NCI-H1105 (cell line): ENCODE measurements around the gene FAM53A.
"Not testable (repeated sequence)": the region's sequence is repeated elsewhere in the genome, so short reads cannot be mapped to it uniquely, and the experiment has no call there.

Experiments used
- DNase-seq: peaks from one replicate; lab custom pipeline; 2025; lab: John Stamatoyannopoulos, UW

FAM53A gene

DNA sequence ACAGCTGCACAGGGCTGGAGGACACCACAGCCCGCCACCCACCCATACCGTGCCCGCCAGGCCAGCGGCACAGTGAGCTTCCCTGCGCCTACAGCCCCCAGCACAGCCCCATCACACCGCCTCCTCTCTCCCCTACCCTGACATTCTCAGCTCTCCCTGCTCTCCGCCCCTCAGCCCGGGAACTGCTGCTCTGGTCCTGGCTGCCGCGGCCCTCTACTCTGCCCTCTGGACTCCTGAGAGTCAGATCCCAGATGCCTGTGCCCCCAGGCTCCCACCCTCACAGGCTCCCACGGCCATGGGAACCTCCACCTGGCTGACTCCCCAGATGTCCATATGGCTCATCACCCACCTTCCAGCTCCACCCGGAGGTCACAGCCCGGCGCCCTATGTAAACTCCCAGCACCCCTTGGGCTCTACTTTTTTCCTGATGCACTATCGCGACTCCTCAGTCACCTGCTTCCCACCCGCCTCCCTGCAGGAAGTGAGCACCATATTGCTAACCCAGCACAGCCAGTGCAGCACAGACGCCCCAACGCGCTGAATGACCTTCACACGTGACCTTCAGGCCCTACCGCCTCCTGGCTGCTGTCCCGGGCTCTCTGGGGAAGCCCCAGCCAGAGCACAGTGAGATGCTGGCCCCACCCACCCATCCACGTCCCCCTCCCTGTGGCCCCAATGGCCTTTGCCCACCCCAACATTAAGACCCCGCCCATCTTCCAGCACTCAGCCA lies 23.0 kb downstream of the FAM53A start:
- no peak for DNase-seq

DNA sequence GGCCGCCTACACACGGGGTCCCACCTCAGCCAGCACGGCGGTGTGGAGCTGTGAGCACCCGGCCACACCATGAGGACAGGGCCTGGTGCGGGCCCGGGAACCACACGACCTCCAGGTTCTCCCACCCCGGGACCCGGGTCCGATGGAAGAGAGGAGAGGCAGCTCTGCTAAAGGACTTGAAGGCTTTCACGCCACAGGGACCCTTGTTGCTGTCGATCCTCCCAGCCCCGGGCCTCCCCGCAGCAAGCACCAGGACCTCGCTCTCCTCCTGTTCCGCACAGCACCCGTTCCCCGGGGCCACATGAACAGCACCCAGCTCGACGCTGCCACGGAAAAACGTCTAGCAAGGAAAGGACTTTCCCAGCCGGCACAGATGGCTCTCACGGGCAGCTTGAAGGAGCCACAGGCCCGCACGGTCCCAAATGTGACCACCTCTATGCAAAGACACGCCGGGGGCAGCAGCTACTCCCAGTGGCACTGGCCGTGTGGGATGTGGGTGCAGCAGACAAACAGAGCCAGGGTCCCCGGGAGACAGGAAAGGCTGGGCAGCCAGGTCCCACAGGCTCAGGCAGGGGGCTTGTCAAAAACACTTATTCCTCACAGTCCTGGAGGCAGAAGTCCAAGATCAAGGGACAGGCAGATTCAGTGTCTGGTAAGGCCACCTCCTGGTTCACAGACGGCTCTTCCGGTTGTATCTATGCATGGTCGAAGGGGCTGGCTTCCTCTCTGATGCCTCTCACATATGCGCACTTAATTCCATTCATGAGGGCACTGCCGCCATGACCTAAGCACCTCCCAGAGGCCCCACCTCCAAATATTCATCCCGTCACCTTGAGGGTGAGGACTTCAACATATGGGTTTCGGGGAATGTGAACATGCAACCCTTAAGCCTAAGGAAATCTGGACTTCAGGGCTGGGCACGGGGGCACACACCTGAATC lies 24.7 kb downstream of the FAM53A start:
- no peak for DNase-seq

DNA sequence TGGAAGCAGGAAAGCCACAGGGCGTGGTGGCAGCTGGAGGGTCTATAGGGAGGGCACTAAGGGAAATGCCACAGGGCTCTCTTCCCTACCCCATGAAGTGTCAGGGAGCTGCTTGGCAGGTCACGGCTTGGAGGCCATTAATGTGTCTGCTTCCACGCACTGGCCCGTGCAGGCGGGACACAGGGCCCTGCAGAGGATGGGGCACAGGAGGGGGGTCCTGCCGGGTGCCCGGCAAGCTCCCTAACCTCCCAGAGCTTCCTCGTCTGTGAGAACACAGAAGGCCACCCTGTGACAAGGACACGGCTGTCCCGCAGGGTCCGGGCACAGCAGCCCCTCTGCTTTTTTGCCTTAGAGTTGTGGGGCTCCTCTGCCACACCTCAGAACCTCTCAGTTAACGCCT lies 25.5 kb downstream of the FAM53A start:
- no peak for DNase-seq

DNA sequence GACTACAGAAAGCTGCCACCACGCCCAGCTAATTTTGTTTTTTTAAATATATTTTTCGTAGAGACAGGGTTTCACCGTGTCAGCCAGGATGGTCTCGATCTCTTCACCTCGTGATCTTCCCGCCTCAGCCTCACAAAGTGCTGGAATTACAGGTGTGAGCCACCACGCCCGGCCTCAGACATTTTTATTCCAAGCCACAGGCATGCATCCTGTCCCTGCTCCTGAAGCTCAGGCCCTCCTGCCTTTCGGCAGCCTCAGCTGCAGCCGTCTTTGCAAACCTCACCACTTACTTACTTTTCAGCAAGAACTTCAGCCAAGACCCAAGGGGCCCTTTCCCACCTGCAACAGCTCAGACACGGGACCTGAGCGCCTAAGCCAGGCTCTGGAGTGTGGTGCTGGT lies 26.0 kb downstream of the FAM53A start:
- no peak for DNase-seq

DNA sequence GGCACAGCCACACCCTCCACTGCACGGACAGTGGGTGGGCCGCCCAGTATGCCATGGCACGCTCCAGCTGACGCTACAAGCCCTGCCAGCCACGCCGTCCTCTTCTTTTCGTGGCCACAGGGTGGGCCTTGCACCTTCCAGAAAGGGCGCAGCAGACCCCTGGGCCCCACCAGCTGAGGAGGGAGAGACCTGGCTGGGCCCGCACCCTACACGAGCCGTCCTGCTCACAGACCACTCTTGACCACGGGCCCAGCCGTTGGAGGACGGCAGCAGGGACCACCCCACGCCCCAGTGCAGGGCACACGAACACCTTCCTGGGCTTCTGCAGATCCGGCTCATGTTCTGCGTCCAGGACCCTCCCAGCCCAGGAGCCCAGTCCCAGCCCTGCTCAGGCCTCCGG lies 27.1 kb downstream of the FAM53A start:
- DNase-seq = no peak

DNA sequence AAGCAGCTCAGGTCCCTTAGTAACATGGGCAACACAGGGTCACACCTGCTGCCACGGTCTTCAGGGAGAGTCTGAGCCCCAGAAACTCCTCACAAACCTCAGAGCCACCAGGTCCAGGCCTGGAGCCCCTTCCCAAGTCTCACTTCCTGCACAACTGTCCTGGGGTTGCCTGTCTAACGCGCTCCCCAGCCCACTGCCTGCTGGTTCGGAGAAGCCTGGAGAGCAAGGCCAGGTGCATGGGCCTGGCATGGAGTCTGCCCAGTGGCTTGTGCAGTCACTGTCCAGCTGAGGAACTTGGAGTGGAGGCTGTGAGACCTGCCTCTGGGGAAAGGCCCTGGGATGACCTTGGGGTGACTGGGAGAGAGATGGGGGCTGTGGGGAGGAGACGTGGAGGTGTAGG lies 28.0 kb downstream of the FAM53A start:
- DNase-seq = no peak

DNA sequence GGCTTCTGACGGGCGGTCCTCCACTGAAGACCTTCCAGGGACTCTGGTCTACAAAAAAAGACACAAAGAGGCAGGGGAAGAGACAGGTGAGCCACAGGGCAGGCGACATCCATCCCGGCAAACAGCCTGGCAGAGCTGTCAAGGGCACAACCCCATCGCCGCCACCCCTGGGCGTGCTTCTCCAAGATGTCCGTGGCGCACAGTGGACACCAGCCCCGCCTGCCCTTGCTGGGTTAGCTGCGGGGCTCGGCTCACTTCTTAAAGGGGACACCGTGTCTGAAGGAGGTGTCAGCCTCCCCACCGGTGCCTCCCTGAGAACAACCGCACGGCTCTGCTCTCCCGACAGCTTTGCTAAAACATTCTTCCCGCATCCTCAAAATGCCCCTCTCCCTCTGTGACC lies 28.4 kb downstream of the FAM53A start:
- DNase-seq = no peak

DNA sequence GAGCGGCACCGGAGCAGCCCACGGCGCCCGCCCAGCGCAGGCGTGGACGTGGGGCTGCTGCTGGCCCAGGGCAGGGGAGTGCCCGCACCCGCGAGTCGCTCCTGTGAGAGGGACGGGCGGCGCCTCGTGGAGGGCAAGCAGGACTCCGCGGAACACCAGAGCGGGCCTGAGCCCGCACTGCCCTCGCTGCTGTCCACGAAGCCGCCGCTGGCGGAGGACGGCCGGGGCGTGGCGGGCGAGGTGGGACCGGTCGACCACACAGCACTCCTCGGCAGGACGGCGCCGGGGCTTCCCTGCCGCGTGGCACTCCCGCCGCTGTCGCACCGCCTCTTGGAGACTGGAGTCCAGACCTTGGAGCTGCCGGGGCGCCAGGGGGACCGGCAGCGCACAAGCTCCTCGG lies 29.0 kb downstream of the FAM53A start:
- no peak for DNase-seq

DNA sequence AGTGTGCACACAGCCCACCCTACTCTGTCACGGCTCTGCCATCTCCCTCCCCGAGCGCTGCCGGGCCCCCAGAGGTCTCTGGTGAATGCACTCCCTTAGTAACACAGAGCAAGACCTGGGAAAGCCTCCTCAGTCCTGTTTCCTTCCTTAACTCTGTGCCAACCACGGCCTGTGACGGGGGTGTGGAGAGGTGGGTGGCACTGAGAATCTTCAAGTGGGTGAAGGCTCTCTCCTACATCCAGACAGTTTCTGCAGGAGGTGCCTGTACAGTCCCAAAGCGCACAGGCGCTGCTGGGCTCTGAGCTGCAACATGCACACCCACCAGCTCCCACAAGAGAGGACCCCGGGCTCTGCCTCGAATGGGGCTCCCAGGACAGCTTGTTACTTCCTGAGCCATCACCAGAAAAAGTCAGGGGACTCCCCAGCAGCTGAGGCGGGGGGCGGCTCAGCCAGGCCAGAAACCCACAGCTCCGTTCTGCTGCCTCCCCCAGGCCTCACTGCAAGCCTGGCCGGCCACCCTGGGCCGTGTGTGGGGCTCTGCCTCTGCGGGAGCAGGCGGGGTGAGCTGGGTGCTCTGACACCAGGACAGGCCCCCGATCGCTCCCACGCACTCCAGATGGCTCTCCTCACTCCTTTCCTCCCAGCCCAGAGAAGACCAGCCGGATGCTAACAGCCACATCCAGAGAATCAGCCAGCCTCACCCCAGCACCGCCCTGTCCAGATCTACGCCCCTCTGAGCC lies 29.7 kb downstream of the FAM53A start:
- no peak for DNase-seq

DNA sequence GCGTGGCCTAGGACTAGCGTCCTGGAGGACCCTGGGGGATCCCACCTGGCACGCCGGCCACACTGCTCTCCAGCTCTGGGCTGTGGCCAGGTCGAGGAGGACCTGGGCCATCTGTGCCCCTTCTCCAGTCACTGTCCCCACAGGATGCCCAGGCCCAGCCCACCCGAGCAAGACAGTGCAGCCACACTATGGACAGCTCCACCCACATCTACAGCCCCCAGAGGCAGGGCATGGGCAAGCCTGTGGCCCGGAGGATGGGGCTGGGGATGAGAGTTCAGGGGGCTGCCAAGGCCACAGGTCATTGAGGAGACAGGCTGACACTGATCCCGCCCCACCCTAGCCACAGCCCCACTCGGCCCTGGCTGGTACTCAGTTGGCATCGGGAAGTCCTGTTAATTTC lies 30.3 kb downstream of the FAM53A start:
- no peak for DNase-seq

DNA sequence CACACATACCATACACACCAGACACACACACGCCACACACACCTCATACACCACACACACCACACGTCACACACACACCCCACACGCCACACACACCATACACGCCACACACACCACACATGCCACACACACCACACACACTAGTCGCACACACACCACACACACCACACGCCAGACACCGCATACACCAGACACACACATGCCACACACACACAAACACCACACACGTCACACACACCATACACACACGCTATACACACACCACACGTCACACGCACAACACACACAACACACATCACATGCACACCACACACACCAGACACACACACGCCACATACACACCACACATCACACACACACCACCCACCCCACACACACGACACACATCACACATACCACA lies 32.0 kb downstream of the FAM53A start:
- DNase-seq = no peak

DNA sequence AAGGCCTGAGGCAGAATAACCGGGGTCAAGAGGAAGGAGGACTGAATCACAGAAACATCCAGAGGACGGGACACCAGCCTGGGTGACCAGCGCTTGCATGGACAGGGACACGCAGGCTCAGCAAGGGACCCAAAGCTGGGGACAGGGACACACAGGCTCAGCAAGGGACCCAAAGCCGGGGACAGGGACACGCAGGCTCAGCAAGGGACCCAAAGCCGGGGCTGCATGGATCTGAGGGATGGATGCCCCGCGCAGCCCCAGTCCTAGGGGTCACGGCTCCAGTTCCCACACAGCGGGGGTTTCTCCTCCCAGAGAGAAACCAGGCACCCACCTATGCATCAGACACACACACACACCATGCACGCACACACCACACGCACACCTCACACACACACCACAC lies 32.5 kb downstream of the FAM53A start:
- no peak for DNase-seq

DNA sequence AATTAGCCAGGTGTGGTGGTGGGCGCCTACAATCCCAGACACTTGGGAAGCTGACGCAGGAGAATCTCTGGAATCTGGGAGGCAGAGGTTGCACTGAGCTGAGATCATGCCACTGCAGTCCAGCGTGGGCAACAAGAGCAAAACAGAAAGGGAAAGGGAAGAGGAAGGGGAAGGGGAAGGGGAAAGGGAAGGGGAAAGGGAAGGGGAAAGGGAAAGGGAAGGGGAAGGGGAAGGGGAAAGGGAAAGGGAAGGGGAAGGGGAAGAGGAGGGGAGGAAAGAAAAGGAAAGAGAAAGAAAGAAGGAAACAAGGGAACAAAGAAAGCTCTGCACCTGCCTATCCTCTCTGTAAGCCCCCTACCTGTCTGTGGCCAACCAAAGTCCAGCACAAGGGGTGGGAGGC lies 35.2 kb downstream of the FAM53A start:
- DNase-seq = no peak

DNA sequence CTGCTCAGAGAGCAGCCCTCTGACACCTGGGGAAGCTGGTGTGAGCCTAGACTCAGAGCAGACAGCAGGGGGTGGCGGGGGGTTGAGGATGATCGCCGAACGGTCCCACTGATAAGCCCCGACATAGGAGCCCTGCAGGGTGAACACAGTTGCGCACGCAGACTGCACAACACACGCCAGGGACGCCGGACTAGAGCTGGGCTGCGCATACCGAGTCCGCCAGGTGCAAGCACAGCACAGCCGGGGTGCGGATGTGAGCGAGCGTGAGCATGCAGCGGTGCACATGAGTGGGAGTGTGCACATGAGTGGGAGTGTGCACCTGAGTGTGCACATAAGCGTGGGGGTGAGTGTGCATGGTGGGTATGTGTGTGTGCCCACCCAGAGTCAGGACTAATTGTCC lies 36.7 kb downstream of the FAM53A start:
- DNase-seq = no peak

DNA sequence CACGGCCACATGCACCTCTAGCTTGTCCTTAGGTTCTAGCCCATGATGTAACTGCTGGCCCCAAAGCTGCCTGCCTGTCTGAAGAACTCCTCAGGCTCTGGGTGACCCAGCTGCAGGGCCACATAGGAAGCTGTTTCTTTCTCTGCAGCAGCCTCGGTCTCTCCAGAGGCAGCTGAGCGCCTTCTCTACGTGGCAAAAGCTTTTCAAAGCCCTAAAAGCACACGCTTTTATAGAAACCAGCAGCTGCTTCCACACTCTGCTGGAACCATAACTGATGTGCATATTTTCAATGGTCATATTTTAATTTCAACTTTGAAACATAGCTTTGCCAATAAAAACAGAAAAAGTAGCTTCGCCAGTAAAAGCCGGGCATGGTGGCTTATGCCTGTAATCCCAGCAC lies 37.4 kb downstream of the FAM53A start:
- DNase-seq = no peak

DNA sequence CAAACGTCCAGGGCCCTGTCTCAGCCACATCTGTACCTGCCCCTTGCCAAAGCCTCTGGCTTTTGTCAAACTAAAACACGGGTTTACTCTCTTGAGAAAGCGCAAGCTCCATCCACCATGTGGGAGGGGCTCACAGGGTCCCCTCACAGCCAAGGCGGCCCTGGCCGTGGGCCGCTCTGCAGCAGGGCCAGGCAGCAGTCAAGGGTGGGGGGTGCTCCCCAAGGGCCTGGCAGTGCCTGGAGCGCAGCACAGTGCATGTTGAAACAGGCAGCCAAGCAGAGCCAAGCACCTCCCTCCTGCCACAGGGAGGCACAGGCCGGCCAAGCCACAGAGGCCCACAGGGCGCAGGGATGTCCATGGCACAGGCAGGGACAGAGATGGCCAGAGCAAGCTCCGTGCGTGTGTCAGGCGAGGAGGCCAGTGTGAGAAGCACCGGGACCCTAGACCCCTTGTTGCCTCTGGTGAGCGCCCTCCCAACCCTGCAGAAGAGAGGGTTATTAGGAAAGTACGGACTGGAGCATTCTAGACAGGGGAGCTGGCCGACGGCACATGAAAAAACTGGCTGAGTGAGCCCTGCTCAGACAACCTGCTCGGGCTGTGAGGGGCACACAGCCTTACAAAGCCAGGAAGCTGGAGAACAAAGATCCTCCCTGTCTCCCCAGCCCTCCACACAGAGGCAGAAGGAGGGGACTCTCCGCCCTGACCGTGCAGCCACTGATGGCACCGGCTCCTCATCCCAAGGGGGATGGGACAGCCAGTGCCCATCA lies 39.0 kb downstream of the FAM53A start:
- DNase-seq = no peak

DNA sequence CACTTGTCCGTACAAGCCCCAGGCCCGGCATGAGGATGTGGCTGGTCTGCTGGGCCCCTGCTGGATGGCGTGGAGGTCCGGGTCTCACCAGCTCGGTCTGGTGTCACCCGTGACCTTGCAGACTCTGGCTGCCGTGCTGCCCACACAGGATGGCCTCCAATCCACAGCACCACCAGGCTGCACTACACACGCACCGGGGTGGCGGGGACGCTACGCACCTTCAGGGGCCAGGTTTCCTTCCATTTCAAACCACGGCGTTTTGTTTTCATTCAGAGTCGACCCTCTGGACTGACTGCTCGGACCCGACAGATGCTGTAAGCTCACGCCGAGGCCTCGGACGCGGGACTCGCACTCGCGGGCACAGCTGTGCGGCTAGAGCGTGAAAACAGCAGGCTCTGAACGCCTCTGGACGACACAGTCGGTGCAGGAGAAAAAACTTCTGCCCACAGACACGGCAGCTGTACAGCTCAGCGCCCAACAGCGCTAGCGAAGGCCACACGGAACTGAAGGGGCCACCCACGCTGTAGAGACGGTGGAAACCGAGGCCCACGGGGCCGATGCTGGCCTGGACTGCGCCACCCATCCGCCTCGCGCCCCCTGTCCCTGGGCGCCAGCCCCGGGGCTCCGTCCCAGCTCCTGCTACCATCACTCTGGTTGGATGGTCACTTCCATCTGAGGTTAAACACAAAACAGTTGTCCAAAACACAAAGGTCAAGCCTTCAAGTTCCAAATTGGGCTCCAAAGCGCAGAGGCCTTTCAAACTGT lies 40.0 kb downstream of the FAM53A start:
- DNase-seq = no peak

DNA sequence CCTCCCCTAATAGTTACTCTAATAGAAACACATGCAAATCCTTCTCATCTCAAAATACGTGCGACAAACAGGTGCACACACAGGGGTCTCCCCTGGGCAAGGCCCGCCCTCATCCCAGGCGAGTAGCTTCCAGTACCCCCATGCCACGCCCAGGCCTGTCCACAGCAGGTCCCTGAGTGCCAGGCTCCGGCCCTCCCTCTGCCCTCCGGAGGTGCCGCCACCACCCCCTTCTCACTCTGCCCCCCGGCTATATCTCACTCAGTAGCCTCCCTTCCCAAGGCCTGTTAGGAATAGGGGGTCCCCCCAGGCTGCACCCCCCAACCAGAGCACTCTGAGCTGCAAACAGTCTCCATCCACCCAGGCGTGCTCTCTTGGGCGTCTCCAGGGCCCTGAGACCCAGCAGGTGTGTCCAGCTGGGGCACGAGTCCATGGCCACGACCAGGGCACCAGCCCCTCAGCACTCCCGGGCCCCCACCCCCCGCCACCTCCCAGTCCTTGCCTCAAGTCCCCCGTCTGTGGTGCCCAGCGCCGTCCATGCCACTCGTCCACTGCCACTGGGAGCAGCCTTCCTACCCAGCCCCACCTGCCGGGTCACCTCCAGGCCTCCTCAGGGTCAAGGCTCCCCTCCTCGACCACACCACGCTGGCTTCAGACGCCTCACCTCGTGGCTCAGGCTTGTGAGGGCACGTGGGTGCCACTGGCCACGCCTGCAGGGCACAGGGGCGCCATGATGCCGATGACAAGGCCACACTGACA lies 41.7 kb downstream of the FAM53A start:
- no peak for DNase-seq

DNA sequence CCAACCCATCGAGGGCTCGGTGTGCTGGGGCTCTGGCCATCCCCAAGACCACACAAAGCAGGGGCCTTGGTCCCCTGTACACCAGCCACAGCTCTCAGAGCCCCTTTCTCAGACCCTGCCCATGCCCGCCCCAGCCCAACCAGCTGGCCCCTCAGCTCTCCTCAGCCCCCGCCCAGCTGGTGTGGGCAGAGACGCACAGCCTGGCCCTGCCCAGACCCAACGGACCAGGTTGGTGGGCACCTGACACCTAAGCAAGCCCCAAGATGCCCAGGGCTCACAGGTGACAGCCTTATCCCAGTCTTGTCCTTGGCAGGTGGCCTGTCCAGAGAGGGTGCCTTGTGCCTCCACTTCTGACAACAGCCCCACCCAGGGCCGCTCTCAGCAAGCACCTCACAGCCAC lies 42.4 kb downstream of the FAM53A start:
- DNase-seq = no peak

DNA sequence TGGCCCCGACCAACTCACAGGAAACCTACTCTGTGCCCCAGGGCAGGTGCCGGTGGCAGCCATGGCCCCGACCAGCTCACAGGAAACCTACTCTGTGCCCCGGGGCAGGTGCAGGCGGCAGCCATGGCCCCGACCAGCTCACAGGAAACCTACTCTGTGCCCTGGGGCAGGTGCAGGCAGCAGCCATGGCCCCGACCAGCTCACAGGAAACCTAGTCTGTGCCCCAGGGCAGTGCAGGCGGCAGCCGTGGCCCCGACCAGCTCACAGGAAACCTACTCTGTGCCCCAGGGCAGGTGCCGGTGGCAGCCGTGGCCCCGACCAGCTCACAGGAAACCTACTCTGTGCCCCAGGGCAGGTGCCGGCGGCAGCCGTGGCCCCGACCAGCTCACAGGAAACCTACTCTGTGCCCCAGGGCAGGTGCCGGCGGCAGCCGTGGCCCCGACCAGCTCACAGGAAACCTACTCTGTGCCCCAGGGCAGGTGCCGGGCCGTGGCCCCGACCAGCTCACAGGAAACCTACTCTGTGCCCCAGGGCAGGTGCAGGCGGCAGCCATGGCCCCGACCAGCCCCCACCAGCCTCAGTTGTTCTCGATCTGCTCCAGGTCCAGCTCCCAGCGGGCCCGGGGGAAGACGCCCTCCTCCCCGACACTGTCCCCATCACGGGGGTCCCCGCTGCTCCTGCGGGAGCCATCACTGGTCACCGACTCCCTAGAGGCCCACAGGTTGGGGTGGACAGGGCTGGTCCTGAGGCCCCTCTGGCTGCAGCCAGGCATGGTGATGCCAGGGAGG lies 43.2 kb downstream of the FAM53A start:
- not testable (repeated sequence) for DNase-seq
